Activated T-helper 9 cell treated with anti-CD3 and anti-CD28 coated beads, Interleukin-2, amount 50 U/mL, for 16 hours (primary cell): ENCODE data around the gene BCAM.

ENCODE experiments used
- DNase-seq: peaks from one replicate; pipeline ENCODE4 v3.0.0-alpha.2; 2020; ENCODE audit warnings: low read depth

BCAM gene

DNA sequence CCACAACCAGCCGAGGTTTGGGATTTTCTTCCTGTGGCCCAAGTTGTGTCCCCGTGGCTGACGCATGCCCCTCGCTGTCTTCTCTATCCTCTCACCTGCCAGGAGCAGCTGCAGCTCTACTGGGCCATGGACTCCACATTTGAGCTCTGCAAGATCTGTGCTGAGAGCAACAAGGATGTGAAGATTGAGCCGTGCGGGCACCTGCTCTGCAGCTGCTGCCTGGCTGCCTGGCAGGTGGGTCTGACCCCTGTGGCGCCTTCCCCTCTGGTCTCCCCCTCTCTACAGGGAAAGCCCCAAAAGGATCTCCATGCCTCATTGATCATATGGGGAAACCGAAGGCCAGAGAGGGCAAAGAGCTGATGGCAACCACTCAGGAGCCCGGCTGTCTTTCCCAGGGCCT lies 16.6 kb upstream of the BCAM start:
- DNase-seq = no peak

- no peak for DNase-seq
These were observed 14.3 kb upstream of the BCAM start for GRCh38 chr19:44794610-44795009.

DNA sequence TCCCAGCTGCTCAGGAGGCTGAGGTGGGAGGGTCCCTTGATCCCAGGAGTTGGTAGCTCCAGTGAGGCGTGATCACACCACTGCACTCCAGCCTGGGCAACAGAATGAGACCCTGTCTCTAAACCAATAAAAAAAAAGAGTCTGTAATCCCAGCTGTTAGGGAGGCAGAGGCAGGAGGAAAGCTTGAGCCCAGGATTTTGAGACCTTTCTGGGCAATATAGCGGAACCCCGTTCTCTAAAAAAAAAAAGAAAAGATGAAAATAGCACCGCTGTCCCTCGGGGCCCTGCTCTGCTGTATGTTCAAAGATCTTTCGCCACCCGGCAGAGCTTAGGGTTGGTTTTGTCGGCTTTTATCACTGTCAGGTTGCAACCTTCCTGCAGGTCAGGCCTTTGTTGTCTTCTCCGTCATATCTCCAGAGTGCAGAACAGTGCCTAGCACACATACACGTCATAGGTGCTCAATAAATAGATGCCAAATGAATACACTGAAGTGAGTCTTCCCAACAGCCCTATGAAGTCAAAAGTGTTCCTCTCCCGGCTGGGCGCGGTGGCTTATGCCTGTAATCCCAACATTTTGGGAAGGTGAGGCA lies 13.4 kb upstream of the BCAM start:
- no peak for DNase-seq

DNA sequence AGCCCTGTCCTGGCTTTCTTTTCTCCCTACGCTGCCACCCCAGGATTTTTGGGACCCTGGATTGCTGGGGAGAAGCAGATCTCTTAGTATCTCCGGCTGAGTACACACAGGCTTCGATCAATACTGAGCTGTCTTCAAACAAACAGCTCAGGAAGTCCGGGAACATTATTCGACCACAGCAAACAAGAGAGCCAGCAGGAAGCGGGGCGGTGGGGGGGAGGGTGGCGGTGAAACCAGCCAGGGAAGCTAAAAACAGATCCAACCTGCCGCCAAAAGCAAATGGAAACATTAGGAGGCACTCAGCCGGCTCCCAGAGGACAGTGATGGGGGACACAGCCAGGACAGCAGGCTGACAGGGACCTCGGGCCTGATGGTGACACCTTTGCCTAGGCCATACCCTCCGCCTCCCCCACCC lies 12.2 kb upstream of the BCAM start:
- no peak for DNase-seq

DNA sequence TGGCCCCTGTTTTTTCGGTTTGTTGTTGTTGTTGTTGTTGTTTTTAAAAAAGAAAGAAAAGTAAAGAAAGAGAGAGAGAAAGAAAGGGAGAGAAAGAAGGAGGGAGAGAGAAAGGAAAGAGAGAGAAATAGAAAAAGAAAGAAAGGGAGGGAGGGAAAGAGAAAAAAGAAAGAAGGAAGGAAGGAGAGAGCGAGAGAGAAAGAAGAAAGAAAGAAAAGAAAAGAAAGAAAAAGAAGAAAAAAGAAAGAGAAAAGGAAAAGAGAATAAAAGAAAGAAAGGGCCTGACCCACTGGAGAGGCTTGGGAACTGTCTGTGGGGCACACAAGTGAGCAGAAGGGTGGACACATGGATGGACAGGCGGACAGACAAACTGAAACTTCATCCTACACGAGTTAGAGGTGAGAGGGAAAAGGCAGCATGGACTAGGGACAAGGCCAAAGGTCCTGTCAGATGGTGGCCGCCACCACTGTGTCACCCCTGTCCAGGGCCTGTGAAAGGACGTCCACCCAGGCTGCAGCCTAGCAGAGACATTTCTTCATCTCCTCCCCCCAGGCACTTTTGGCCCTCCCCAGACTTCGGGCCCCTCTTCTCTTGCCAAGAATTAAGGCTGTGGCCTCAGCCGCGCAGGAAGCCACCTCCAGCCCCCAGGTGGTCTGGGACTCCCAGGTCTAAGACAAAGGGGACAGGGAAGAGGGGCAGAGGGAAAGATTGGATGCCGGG lies 9.1 kb upstream of the BCAM start:
- no peak for DNase-seq

GRCh38 chr19:44800461-44800860 lies 8.4 kb upstream of the BCAM start:
- peak; percentile 70 for DNase-seq

- DNase-seq = no peak
These were observed 5.2 kb upstream of the BCAM start for GRCh38 chr19:44803442-44804428.

- DNase-seq = no peak
These were observed 2.6 kb upstream of the BCAM start for GRCh38 chr19:44806291-44806690.

- DNase-seq = no peak
These were observed 1.7 kb upstream of the BCAM start for GRCh38 chr19:44807162-44807561.

DNA sequence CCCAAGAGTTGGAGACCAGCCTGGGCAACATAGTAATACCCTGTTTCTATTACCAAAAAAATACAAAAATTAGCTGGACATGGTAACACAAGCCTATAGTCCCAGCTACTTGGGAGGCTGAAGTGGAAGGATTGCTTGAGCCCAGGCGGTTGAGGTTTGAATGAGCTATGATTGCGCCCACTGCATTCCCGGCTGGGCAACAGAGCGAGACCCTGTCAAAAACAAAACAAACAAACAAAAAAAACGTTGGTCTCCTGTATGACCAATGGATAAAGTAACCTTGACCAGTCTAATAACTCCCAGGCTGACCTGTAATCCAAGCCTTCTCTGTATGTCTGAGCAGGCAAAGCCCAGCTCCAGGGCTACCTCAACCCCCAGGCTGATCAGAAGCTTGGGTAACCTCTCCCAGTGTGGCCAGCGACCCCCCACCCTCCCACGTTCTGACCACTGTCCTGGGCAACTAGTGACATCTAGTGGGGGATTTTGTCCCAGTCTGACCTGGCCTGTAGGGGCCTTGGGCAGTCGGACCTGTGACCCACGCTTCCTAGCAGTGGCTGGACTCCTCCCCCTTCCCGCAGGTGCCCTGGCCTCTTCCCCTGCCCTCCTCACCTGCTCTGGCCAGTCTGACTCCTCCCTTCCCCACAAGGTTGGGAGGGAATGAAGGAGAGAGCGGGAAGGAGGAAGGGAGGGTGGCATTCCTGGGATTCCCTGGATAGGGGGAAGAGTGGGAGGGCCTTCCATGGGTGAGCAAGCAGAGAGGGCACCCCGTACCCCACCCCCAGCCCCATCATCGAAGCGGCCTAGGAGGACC lies 1.0 kb upstream of the BCAM start:
- DNase-seq = no peak

DNA sequence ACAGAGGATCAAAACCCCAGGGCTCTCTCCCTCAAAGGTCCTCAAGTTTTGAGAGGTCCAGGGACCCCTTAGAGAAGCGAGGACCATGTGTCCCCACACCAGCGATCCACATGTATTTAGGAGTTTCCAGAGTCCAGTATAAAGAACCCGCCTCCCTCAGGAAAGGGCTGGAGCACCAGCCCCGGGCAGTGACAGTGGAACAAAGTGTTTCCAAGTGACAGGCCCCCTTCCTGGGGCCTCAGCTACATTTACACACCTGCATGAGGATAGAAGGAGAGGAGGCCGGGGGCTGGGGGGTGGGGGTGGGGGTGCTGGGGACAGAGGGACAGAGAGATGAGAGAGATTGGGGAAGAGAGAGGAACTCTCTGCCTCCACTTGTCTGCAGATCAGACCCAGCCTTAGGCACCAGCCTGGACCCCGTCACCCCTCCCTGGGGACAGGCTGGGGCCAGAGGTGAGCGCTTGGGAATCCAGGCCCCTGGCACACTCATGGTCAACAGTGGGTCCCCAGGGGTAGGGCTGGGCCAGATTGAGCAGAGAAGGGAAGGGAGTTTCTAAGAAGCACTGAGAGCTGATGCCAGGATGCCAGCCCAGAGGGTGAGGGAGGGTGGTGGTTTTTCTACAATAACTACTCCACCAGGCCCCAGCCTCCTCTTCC lies 802 bp downstream of the BCAM start:
- no peak for DNase-seq

DNA sequence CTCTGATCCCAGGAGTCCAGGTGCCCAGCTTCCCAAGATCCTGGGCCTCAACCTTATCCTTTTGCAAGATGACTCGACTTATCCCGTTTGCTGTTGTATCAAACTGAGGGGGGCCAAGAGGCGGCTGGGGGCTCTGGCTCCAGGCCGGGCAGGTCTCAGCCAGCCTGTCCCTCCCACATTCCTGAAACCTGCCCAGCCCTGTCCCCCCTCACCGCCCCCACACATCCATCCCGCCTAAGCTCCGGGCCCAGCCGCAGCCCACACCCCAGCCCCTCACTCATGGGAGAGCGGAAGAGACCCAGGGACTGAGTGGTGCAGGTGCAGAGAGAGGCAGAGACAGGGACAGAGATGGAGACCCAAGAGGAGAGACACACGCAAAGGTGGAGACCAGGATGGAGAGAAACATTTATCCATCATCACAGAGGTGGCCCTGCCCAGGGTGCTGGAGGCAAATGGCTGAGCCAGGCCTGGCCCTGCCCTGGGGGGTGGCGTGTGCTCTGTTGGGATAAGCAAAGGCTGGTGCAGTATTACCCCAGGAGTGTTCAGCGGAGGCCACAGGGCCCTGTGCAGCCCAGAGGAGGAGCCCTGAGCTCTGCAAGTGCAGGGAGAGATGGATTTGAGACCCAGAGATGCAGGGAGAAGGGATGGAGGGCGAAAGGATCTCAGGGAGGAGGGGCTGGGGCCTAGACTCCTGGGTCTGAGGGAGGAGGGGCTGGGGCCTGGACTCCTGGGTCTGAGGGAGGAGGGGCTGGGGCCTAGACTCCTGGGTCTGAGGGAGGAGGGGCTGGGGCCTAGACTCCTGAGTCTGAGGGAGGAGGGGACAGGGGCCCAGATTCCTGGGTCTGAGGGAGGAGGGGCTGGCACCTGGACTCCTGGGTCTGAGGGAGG lies 1.6 kb downstream of the BCAM start:
- no peak for DNase-seq

DNA sequence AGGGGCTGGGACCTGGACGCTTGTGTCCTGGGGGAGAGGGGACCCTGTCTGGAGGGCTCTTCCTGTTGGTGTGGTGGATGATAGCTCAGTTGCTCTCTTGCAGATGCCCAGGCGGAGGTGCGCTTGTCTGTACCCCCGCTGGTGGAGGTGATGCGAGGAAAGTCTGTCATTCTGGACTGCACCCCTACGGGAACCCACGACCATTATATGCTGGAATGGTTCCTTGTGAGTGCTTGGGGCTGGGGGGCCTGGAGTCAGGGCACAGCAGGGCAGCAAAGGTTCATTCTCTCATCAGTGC lies 2.2 kb downstream of the BCAM start:
- no peak for DNase-seq

DNA sequence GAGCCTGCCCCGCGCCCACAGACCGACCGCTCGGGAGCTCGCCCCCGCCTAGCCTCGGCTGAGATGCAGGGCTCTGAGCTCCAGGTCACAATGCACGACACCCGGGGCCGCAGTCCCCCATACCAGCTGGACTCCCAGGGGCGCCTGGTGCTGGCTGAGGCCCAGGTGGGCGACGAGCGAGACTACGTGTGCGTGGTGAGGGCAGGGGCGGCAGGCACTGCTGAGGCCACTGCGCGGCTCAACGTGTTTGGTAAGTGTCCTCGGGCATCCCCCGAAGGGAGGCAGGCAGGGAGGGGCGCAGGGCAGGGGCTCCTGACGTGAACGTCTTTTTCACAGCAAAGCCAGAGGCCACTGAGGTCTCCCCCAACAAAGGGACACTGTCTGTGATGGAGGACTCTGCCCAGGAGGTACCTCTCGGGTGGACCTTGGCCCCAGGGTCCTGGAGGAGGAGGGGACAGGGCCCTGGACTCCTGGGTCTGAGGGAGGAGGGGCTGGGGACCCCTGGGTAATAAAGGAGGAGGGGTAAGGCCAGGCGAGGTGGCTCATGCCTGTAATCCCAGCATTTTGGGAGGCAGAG lies 3.3 kb downstream of the BCAM start:
- no peak for DNase-seq

DNA sequence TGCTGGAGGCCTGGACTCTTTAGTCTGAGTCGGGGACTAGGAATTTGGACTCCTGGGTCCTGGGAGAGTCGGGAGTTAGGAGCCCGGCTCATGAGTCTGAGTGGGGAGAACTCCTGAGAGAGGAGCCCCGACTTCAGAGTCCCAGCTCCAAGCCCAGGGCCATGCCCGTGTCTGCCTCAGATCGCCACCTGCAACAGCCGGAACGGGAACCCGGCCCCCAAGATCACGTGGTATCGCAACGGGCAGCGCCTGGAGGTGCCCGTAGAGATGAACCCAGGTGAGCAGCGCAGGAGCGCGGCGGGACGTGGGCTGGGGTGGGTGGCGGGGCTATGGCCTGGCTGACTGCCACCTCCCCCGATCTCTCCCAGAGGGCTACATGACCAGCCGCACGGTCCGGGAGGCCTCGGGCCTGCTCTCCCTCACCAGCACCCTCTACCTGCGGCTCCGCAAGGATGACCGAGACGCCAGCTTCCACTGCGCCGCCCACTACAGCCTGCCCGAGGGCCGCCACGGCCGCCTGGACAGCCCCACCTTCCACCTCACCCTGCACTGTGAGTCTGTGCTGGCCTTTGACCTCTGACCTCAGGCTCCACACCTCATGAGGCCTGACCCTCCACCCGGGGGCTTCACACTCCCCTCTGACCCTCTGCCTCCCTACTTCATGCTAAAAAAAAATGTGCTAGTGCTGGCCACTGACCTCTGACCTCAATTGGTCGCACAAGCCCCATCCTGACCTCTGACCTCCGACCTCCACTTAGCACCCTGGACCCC lies 4.4 kb downstream of the BCAM start:
- DNase-seq = no peak

GRCh38 chr19:44813841-44814470 lies 5.1 kb downstream of the BCAM start:
- no peak for DNase-seq

GRCh38 chr19:44814517-44814916 lies 5.6 kb downstream of the BCAM start:
- no peak for DNase-seq

GRCh38 chr19:44816301-44816700 lies 7.4 kb downstream of the BCAM start:
- no peak for DNase-seq
